Upper lobe of left lung (tissue), 4 donors: ENCODE data around the gene STXBP6.

Experiments used
- POLR2AphosphoS5 ChIP-seq, 2 donors: sonication (generic); formaldehyde crosslinking; IDR thresholded peaks; one replicate each; pipeline ENCODE4 v1.5.1; 2017; ENCODE audit warnings: antibody characterized with exemption in 2 of 2
- TF ChIP-seq, protein P1 (sequence below), 6 experiments: fragments of 450-650 bp in 4 of 6; fragments of 200-600 bp in 2 of 6; sonication (generic) in 2 of 6; IDR thresholded peaks; one replicate each; pipeline ENCODE4 v1.5.1; 2016 to 2019; ENCODE audit warnings: antibody characterized with exemption in 6 of 6

DNA sequence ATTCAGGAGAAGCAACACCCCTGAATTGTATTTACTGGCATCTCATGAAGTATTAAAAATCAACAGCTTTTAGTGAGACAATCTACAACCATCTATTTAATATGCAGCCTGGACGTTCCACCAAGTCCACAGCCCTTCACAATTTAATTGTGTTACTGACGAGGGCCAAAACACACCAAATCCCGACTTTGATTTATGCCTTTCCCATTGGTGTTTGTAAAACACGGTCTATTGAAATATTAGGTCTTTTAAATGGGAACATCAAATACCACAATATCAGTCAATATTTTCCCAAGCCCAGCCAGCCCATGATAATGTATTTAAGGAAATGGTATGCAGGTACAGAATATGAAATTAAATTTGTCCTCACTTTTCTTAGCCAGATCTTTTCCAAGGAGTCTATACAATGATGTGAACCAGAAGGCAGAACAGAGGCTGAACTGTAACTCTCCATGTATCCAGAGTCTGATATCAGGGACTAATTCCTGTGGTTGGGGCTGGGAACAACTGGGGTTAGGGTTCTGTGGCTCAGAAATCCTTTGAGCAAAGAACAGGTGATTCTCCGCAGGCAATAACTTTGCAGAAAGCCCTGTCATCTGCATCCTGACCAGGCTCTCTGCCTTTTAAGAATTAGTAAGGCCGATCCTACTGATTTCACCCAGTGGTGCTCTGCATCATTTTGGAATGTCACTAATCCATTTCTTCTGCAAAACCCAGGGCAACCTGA, 236.7 kb downstream of the STXBP6 start:
- TF ChIP-seq, protein P1, sequence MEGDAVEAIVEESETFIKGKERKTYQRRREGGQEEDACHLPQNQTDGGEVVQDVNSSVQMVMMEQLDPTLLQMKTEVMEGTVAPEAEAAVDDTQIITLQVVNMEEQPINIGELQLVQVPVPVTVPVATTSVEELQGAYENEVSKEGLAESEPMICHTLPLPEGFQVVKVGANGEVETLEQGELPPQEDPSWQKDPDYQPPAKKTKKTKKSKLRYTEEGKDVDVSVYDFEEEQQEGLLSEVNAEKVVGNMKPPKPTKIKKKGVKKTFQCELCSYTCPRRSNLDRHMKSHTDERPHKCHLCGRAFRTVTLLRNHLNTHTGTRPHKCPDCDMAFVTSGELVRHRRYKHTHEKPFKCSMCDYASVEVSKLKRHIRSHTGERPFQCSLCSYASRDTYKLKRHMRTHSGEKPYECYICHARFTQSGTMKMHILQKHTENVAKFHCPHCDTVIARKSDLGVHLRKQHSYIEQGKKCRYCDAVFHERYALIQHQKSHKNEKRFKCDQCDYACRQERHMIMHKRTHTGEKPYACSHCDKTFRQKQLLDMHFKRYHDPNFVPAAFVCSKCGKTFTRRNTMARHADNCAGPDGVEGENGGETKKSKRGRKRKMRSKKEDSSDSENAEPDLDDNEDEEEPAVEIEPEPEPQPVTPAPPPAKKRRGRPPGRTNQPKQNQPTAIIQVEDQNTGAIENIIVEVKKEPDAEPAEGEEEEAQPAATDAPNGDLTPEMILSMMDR (IDR thresholded peaks at IDR 0.05) = no peak
- TF ChIP-seq POLR2AphosphoS5 (IDR thresholded peaks at IDR 0.05) = no peak
